ENCODE data around the gene UQCRC2.
"Not testable (repeated sequence)": the region's sequence is repeated elsewhere in the genome, so short reads cannot be mapped to it uniquely, and the experiment has no call there.

UQCRC2 gene

GRCh38 chr16:22007509-22008214 is 54.5 kb downstream of the UQCRC2 start, which contains the start of gene MOSMO:
Gene MOSMO, plus strand, starts transcription at chr16:22008111. Its CDS starts 191 bp downstream, at chr16:22008302.
- DNase-seq (ENCODE audit: insufficient read length, low spot score) (peak; percentile 56), FAIRE-seq (peak; percentile 52)

GRCh38 chr16:22008215-22009059 is 55.3 kb downstream of the UQCRC2 start:
- no peak for DNase-seq (ENCODE audit: insufficient read length, low spot score)
- FAIRE-seq: no peak

- DNase-seq (ENCODE audit: insufficient read length, low spot score) (no peak), FAIRE-seq (no peak)
Observed at GRCh38 chr16:22010902-22011301, 57.7 kb downstream of the UQCRC2 start.

- DNase-seq (ENCODE audit: insufficient read length, low spot score): no peak
- no peak for FAIRE-seq
Observed at GRCh38 chr16:22012241-22012640, 59.1 kb downstream of the UQCRC2 start.

- DNase-seq (ENCODE audit: insufficient read length, low spot score) (no peak), FAIRE-seq (no peak)
Observed at GRCh38 chr16:22013486-22013885, 60.3 kb downstream of the UQCRC2 start.

- DNase-seq (ENCODE audit: insufficient read length, low spot score) (no peak), FAIRE-seq (no peak)
Observed at GRCh38 chr16:22014271-22014873, 61.2 kb downstream of the UQCRC2 start.

GRCh38 chr16:22016927-22017326 is 63.8 kb downstream of the UQCRC2 start:
- DNase-seq (ENCODE audit: insufficient read length, low spot score) (no peak), FAIRE-seq (no peak)

GRCh38 chr16:22018559-22018958 is 65.4 kb downstream of the UQCRC2 start:
- DNase-seq (ENCODE audit: insufficient read length, low spot score) (no peak), FAIRE-seq (no peak)

- no peak for FAIRE-seq
- no peak for DNase-seq (ENCODE audit: insufficient read length, low spot score)
Observed at GRCh38 chr16:22022151-22022550, 69.0 kb downstream of the UQCRC2 start.

GRCh38 chr16:22023505-22023904 is 70.3 kb downstream of the UQCRC2 start:
- no peak for DNase-seq (ENCODE audit: insufficient read length, low spot score)
- no peak for FAIRE-seq

GRCh38 chr16:22024785-22025184 is 71.6 kb downstream of the UQCRC2 start:
- FAIRE-seq: not testable (repeated sequence)

GRCh38 chr16:22027633-22028032 is 74.5 kb downstream of the UQCRC2 start:
- DNase-seq (ENCODE audit: insufficient read length, low spot score) (no peak), FAIRE-seq (no peak)

More at GRCh38 chr16:22024785-22025184, 71.6 kb downstream of the UQCRC2 start:
- DNase-seq (ENCODE audit: insufficient read length, low spot score): not testable (repeated sequence)

- no peak for FAIRE-seq
Observed at GRCh38 chr16:22029632-22030031, 76.5 kb downstream of the UQCRC2 start.

GRCh38 chr16:22030087-22030812 is 77.1 kb downstream of the UQCRC2 start:
- DNase-seq (ENCODE audit: insufficient read length, low spot score) (no peak), FAIRE-seq (no peak)

More at GRCh38 chr16:22029632-22030031, 76.5 kb downstream of the UQCRC2 start:
- no peak for DNase-seq (ENCODE audit: insufficient read length, low spot score)

- FAIRE-seq (no peak), DNase-seq (ENCODE audit: insufficient read length, low spot score) (no peak)
Observed at GRCh38 chr16:22031483-22032083, 78.4 kb downstream of the UQCRC2 start.

Measured in HTR-8/SVneo (cell line).